ENCODE results near the gene RNF144A.

GRCh38 chr2:6955511-6956136 lies 38.4 kb downstream of the RNF144A start:
- TF ChIP-seq, protein P1, sequence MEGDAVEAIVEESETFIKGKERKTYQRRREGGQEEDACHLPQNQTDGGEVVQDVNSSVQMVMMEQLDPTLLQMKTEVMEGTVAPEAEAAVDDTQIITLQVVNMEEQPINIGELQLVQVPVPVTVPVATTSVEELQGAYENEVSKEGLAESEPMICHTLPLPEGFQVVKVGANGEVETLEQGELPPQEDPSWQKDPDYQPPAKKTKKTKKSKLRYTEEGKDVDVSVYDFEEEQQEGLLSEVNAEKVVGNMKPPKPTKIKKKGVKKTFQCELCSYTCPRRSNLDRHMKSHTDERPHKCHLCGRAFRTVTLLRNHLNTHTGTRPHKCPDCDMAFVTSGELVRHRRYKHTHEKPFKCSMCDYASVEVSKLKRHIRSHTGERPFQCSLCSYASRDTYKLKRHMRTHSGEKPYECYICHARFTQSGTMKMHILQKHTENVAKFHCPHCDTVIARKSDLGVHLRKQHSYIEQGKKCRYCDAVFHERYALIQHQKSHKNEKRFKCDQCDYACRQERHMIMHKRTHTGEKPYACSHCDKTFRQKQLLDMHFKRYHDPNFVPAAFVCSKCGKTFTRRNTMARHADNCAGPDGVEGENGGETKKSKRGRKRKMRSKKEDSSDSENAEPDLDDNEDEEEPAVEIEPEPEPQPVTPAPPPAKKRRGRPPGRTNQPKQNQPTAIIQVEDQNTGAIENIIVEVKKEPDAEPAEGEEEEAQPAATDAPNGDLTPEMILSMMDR (IDR thresholded peaks at IDR 0.05): no peak
- no peak for TF ChIP-seq EZH2 (IDR thresholded peaks at IDR 0.05; ENCODE audit: borderline replicate concordance, insufficient read depth, low read depth, low read length, poor library complexity, severe bottlenecking)
